ENCODE results near the gene DFFB. TPM values are rescaled to one million over a fixed set of nuclear protein-coding genes. Genes with fewer than 3 reads are reported as not detected.

Gene DFFB
- total and polyA plus RNA-seq, 2 donors (not counting 3 experiments of a cell fraction or from before 2014, with no cell fraction given), result 11.7 to 11.8 TPM

DNA sequence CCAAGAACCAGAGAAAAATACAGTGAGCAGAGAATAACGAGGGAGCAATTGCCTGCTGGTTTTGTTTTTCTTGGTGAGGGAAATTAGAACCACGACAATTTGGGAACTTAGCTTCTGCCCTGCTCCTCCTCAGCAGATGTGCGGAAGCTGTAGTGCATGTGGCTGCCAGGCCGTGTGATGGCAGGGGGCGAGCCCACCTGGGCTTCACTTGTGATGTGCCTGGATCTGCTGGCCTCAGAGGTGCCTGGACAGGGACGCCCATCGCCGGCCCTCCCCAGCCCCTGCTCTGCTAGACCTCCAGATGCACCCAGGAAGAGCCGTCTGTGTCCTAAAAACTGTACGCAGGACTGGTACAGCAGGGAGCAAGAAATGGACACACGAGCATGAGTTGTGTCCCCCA lies 71.3 kb downstream of the DFFB start:
- POLR2A ChIA-PET, result no interaction called here

More for the DNA sequence above, 71.3 kb downstream of the DFFB start:
- H3K9me3 ChIP-seq (replicated peaks; ENCODE audit: control insufficient read depth, insufficient read depth, low read length), result no peaks in the 10 kb centered on the region
- no TSS peak for BruUV-seq (replicated peaks)
- no peaks in the 10 kb centered on the region for H3K79me2 ChIP-seq (ENCODE audit: control insufficient read depth, insufficient read depth, low read length)
- DNase-seq (ENCODE audit: low read depth, low spot score) (no peak), FAIRE-seq (no peak)
- H3K4me2 ChIP-seq (ENCODE audit: insufficient read depth, low read length), result no peak overlapping the region
- CTCF ChIA-PET, result no interaction called here
- dilution Hi-C loops (cut with MboI; ENCODE audit: extremely low pct_ligation_motif_present, low sequenced_read_pairs) (no loop called here), intact Hi-C loops (cut with micrococcal nuclease) (no loop called here)
- H3K27me3 ChIP-seq (ENCODE audit: control insufficient read depth in 2 of 2, insufficient read depth in 2 of 2, low read length in 2 of 2), result no peaks in the 10 kb centered on the region
- H3K4me3 ChIP-seq (replicated peaks in 1 of 3; ENCODE audit: insufficient read depth in 1 of 3, low read depth in 1 of 3, low read length in 3 of 3), result no peak overlapping the region
- no peak overlapping the region for H3K27ac ChIP-seq (ENCODE audit: insufficient read depth, low read depth, low read length)
- no peak overlapping the region for H3K9ac ChIP-seq (replicated peaks; ENCODE audit: extremely low read depth, insufficient read depth, low read length)
- TF ChIP-seq POLR2AphosphoS5 (IDR thresholded peaks at IDR 0.05; ENCODE audit: insufficient read depth, low read depth, low read length), result no peak
- TF ChIP-seq JUN (IDR thresholded peaks at IDR 0.05; ENCODE audit: borderline replicate concordance, insufficient read depth, insufficient read length, low read depth), result no peak
- no peak for TF ChIP-seq FOS (IDR thresholded peaks at IDR 0.05; ENCODE audit: borderline replicate concordance, insufficient read depth, low read length)
- TF ChIP-seq MYC (IDR thresholded peaks at IDR 0.05; ENCODE audit: low read depth, low read length), result no peak
- TF ChIP-seq MAX (IDR thresholded peaks at IDR 0.05; ENCODE audit: insufficient read depth, insufficient read length), result no peak
- no peak for TF ChIP-seq CTCF (IDR thresholded peaks at IDR 0.05; ENCODE audit: extremely low read depth in 1 of 2, insufficient read depth in 1 of 2, low read depth in 1 of 2, low read length in 2 of 2)
- TF ChIP-seq GATA2 (IDR thresholded peaks at IDR 0.05; ENCODE audit: insufficient read depth, insufficient read length, low read depth, low read length), result no peak
- TF ChIP-seq EZH2 (IDR thresholded peaks at IDR 0.05; ENCODE audit: borderline replicate concordance, low read depth, low read length, severe bottlenecking), result no peak
- no peaks in the 10 kb centered on the region for H4K20me1 ChIP-seq (replicated peaks; ENCODE audit: control insufficient read depth, extremely low read depth, insufficient read depth, low read length)
- H3K36me3 ChIP-seq (ENCODE audit: control insufficient read depth in 2 of 2, extremely low read depth in 1 of 2, insufficient read depth in 2 of 2, low read length in 2 of 2), result no peaks in the 10 kb centered on the region
- no peak overlapping the region for H2AFZ ChIP-seq (ENCODE audit: low read depth, low read length)
- no peaks in the 10 kb centered on the region for H3K4me1 ChIP-seq (ENCODE audit: control insufficient read depth, extremely low read depth, insufficient read depth, low read length)
- H3K9me1 ChIP-seq (replicated peaks; ENCODE audit: control insufficient read depth, extremely low read depth, insufficient read depth, low read length), result no peaks in the 10 kb centered on the region
